Right lobe of liver (tissue), 4 donors: ENCODE measurements around the gene MTREX.

Source experiments
- POLR2A ChIP-seq: fragments of 450-650 bp; IDR thresholded peaks from one replicate; pipeline ENCODE4 v1.6.1; 2017; ENCODE audit warnings: antibody characterized with exemption, mild to moderate bottlenecking
- TF ChIP-seq, protein P1 (sequence below), 4 donors: fragments of 200-600 bp in 3 of 4; fragments of 450-650 bp in 1 of 4; IDR thresholded peaks; one replicate each; pipeline versions ENCODE4 v1.5.1 to v1.8.0; 2016 to 2022; ENCODE audit warnings: antibody characterized with exemption in 4 of 4, mild to moderate bottlenecking in 2 of 4
- donor health status: DM: no; HTN: no; CAD: no.
- donor health status: DM: no; HTN: no; CAD: no.
- donor health status: DM: no; HTN: yes; CAD: no.

DNA sequence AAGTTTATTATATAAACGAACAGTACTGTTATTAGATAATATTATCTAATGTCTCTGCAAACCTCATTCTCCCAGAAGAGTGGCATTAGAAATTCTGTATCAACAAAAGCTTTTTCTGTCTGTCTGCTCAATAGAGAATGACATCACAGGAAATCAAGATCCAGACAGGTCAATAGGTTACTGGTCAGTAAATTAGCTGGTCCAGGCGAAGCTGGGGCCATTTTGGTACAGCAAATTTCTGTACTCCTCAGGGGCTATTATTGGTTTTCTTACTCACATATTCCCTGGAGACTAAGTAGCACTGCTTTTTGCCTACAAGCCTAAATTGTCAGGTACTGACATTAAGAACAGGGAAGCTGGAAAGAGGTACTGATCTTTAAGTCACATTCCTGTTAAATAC lies 146.5 kb downstream of the MTREX start:
- TF ChIP-seq, protein P1, sequence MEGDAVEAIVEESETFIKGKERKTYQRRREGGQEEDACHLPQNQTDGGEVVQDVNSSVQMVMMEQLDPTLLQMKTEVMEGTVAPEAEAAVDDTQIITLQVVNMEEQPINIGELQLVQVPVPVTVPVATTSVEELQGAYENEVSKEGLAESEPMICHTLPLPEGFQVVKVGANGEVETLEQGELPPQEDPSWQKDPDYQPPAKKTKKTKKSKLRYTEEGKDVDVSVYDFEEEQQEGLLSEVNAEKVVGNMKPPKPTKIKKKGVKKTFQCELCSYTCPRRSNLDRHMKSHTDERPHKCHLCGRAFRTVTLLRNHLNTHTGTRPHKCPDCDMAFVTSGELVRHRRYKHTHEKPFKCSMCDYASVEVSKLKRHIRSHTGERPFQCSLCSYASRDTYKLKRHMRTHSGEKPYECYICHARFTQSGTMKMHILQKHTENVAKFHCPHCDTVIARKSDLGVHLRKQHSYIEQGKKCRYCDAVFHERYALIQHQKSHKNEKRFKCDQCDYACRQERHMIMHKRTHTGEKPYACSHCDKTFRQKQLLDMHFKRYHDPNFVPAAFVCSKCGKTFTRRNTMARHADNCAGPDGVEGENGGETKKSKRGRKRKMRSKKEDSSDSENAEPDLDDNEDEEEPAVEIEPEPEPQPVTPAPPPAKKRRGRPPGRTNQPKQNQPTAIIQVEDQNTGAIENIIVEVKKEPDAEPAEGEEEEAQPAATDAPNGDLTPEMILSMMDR (IDR thresholded peaks at IDR 0.05): no peak
- no peak for TF ChIP-seq POLR2A
